ENCODE results near the gene ADAM19.

DNA sequence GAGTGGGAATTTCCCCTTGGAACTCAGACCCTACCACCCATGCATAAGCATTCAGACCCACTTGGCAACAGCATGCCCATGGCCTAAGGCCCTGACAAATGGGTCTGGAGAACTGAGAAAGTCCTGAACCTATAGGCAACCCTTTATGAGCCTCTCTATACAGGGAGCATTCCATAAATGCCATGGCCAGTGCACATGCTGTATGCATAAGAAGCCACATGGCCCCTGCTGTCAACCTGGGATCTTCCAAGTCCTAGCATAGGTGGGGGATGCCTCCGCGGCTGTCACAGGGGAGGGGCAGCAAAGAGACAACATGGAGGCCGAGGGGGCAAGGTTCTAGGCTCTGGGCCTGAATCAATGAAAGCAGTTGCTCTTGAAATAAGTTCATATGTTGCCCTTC, 123.8 kb downstream of the ADAM19 start:
- TF ChIP-seq EZH2phosphoT487 (IDR thresholded peaks at IDR 0.05; ENCODE audit: borderline replicate concordance, low read depth, low read length) (no peak), CTCF (conservative IDR thresholded peaks at IDR 0.05; ENCODE audit: low read length) (no peak)
